ENCODE results near the gene GLP1R.
A peak's percentile ranks its signal among the peaks of the same experiment; 100 is the strongest.

The GLP1R gene

DNA sequence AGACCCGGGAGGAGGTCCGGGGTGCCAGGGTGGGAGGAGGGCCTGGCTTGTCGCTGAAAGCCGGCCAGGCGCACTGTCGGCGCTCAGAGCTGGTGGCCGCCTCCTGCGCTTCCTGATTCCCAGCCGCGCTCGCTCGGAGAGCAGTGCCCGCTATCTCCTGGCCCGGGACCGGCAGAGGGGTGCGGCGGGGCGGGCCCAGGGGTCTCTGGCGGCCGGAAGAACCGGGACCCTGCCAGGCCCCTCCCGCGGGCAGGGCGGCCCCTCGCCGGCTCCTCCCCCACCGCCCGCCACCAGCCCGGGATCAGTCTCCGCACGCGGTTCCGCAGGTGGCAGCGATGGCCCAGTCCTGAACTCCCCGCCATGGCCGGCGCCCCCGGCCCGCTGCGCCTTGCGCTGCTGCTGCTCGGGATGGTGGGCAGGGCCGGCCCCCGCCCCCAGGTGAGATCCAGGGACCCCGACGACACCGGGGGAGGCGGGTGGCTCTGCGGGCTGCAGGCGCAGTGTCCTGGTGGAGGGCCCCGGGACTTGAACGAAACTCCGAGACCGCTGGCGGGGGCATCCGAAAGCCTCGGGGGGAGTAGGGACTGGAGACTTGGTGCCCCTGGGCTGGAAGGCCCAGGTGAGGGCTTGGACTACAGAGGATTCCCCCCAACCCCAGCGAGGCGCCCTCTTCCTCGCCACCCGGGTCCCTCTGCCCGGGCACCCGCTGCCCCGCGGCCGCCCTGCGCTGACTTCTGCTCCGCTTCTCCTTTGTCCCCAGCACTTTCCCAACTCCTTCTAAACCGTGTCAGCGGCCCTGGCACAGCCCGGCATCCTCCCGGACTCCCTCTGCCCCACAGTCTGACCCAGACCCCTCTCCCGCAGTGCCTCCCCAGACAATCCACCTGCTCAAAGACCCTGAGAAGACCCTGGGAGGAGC is at the start of gene GLP1R:
Gene GLP1R (plus strand): TSS at position 301 of the 919 bp plus-strand sequence. CDS start 60 bp downstream, at position 361.
- no peak within 1 kb of the TSS for H3K4me3 ChIP-seq (ENCODE audit: low read depth, low read length)
- TF ChIP-seq, protein P1, sequence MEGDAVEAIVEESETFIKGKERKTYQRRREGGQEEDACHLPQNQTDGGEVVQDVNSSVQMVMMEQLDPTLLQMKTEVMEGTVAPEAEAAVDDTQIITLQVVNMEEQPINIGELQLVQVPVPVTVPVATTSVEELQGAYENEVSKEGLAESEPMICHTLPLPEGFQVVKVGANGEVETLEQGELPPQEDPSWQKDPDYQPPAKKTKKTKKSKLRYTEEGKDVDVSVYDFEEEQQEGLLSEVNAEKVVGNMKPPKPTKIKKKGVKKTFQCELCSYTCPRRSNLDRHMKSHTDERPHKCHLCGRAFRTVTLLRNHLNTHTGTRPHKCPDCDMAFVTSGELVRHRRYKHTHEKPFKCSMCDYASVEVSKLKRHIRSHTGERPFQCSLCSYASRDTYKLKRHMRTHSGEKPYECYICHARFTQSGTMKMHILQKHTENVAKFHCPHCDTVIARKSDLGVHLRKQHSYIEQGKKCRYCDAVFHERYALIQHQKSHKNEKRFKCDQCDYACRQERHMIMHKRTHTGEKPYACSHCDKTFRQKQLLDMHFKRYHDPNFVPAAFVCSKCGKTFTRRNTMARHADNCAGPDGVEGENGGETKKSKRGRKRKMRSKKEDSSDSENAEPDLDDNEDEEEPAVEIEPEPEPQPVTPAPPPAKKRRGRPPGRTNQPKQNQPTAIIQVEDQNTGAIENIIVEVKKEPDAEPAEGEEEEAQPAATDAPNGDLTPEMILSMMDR (IDR thresholded peaks at IDR 0.05; ENCODE audit: borderline replicate concordance, insufficient read depth, low read depth, low read length) = no peak

DNA sequence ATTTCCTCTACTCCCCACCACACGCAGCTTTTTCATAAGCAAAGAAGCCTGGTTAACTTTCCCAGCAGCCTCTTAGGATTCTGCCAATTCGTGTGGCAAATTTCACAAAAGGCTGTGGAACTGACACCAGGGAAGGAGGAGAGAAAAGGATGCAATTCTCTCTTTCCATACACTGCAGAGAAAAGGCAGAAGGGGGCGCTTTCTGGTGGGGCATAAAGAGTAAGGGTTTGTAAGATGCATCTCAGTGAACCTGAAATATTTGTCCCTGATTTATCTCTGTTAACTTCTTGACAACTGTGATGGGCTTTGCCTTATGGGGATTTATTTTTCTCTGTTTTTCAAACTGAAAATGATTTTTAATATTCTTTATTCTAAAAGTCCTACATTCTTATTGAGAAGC is 45.5 kb upstream of the GLP1R start:
- TF ChIP-seq, protein P1 (IDR thresholded peaks at IDR 0.05; ENCODE audit: borderline replicate concordance, insufficient read depth, low read depth, low read length) = peak; percentile 22; the same call in 1 of the 2 replicates
- H3K4me3 ChIP-seq (ENCODE audit: low read depth, low read length) = no peak overlapping the region

DNA sequence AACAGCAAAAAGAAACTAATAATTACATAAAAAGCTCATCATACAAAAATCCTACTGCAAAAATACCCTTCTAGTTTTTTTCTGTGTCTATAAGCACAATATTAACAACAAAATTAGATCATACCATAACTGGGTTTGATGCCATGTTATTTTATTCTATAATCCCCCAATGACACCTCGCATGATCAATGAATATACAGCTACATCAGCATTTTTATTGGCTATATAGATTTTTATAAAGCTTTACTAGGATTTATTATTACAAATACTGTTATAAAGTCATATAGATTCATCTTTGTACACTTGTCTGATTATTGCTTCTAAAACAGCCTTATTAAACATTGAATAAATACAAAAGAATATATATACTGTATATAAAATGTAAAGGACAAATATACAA is 45.1 kb upstream of the GLP1R start:
- TF ChIP-seq, protein P1 (IDR thresholded peaks at IDR 0.05; ENCODE audit: borderline replicate concordance, insufficient read depth, low read depth, low read length) = no peak
- H3K4me3 ChIP-seq (ENCODE audit: low read depth, low read length) = no peak overlapping the region

DNA sequence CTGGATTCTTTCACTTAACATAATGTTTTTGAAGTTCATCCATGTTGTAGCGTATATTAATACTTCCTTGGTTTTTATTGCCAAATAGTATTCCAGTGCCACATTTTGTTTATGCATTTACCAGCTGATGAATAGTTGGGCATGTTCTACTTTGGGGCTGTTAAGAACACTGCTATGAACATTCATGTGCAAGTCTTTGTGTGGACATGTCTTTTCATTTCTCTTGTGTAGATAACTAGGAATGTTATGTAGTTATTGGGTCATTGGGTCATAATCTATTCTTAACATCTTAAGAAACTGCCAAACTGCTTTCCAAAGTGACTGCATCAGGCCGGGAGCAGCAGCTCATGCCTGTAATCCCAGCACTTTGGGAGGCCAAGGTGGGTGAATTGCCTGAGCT is 43.8 kb upstream of the GLP1R start:
- TF ChIP-seq, protein P1 (IDR thresholded peaks at IDR 0.05; ENCODE audit: borderline replicate concordance, insufficient read depth, low read depth, low read length) = no peak

DNA sequence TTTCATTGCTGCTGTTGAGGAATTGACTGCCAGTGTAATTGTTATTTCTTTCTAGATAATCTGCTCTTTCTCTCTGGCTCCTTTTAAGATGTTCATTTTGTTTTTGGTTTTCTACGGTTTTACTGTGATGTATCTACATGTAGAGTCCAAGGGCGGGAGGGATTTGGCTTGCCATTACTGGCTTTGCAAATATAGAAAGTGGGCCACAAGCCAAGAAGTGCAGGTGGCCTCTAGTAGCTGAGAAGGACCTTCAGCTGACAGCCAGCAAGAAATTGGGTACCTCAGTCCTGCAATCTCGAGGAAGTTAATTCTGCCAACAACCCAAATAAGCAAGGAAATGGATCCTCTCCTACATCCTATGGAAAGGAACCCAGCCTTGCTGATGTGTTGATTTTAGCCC is 42.8 kb upstream of the GLP1R start:
- TF ChIP-seq, protein P1 (IDR thresholded peaks at IDR 0.05; ENCODE audit: borderline replicate concordance, insufficient read depth, low read depth, low read length) = no peak

More for the DNA sequence above, 43.8 kb upstream of the GLP1R start:
- H3K4me3 ChIP-seq (ENCODE audit: low read depth, low read length) = no peak overlapping the region

DNA sequence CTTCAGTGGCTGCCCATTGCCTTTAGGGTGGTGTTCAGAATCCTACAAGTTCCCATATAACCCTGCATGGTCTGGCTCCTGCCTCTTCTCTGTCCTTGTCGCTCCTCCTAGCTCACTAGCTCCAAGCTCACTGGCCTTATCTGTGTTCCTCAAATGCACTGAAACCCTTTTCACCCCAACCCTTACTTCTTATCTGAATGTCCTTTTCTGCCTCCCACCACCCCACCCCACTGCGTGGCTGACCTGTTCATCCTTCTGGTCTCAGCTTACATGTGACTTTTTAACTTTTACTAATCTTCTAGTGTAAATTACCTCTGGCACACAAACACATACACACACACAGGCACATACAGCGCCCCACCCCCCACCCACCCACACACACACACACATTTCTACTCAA is 41.0 kb upstream of the GLP1R start:
- H3K4me3 ChIP-seq (ENCODE audit: low read depth, low read length) = no peak overlapping the region
- TF ChIP-seq, protein P1 (IDR thresholded peaks at IDR 0.05; ENCODE audit: borderline replicate concordance, insufficient read depth, low read depth, low read length) = no peak

More for the DNA sequence above, 42.8 kb upstream of the GLP1R start:
- no peak overlapping the region for H3K4me3 ChIP-seq (ENCODE audit: low read depth, low read length)

DNA sequence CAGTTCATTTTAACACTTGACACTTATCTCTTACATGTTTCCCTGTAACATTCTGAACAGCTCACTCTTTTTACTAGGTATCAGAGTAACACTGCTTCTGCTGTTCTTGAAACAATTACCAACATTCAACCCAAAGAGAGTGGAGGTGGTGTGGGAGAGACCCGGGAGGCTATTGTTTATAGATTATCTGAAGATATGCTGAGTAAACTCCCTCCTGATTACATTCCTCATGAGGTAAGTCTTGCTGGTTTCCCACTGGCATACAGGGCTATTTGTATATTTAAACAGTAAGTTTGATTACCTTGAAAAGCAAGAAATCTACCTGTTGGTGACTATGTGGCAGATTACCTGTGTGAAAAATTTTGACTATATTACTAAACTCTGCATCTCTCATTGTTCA is 39.8 kb upstream of the GLP1R start:
- H3K4me3 ChIP-seq (ENCODE audit: low read depth, low read length) = no peak overlapping the region
- TF ChIP-seq, protein P1 (IDR thresholded peaks at IDR 0.05; ENCODE audit: borderline replicate concordance, insufficient read depth, low read depth, low read length) = no peak

Data from GM12875 (cell line).